Measurements from ENCODE around the gene KCNJ6. TPM values are rescaled to one million over a fixed set of nuclear protein-coding genes. Genes with fewer than 3 reads are reported as not detected.

Gene KCNJ6
- total and polyA plus RNA-seq, 10 of the 15 experiments (the other 5 are each of a cell fraction or from before 2014, with no cell fraction given), result 0.03 to 0.07 (median 0.04) TPM; not detected in 7

DNA sequence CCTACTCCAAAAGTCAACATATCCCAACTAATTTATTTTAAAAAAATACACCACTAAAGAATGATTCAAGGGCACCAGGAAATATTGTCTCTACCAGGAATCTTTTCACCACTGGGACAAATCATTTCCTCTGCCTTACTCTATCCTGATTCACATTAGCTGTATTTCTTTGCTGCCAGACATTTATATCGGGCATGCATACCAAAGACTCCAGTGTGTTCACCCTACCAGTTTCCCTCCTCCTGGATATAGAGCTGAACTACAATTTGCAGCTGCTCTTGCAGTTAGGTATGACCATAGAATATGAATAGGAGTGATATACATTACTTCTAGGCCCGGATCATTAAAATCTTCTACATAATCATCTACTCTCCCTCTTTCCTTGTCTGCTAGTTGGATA, 7.6 kb downstream of the KCNJ6 start (continued):
- no peak for TF ChIP-seq RB1 (IDR thresholded peaks at IDR 0.05; ENCODE audit: borderline replicate concordance)
- no peak for TF ChIP-seq SREBF1 (IDR thresholded peaks at IDR 0.05; ENCODE audit: low read length)
- no peak for TF ChIP-seq HDGF (IDR thresholded peaks at IDR 0.05)
- TF ChIP-seq SMARCA5 (IDR thresholded peaks at IDR 0.05), result no peak
- TF ChIP-seq, protein P1, sequence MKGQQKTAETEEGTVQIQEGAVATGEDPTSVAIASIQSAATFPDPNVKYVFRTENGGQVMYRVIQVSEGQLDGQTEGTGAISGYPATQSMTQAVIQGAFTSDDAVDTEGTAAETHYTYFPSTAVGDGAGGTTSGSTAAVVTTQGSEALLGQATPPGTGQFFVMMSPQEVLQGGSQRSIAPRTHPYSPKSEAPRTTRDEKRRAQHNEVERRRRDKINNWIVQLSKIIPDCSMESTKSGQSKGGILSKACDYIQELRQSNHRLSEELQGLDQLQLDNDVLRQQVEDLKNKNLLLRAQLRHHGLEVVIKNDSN (IDR thresholded peaks at IDR 0.05; ENCODE audit: borderline replicate concordance, extremely low read length, insufficient read depth, low read depth, low read length), result no peak
- TF ChIP-seq CHD1 (IDR thresholded peaks at IDR 0.05; ENCODE audit: low read depth, low read length), result no peak
- no peak for TF ChIP-seq JUNB (IDR thresholded peaks at IDR 0.05)
- TF ChIP-seq, protein P2, sequence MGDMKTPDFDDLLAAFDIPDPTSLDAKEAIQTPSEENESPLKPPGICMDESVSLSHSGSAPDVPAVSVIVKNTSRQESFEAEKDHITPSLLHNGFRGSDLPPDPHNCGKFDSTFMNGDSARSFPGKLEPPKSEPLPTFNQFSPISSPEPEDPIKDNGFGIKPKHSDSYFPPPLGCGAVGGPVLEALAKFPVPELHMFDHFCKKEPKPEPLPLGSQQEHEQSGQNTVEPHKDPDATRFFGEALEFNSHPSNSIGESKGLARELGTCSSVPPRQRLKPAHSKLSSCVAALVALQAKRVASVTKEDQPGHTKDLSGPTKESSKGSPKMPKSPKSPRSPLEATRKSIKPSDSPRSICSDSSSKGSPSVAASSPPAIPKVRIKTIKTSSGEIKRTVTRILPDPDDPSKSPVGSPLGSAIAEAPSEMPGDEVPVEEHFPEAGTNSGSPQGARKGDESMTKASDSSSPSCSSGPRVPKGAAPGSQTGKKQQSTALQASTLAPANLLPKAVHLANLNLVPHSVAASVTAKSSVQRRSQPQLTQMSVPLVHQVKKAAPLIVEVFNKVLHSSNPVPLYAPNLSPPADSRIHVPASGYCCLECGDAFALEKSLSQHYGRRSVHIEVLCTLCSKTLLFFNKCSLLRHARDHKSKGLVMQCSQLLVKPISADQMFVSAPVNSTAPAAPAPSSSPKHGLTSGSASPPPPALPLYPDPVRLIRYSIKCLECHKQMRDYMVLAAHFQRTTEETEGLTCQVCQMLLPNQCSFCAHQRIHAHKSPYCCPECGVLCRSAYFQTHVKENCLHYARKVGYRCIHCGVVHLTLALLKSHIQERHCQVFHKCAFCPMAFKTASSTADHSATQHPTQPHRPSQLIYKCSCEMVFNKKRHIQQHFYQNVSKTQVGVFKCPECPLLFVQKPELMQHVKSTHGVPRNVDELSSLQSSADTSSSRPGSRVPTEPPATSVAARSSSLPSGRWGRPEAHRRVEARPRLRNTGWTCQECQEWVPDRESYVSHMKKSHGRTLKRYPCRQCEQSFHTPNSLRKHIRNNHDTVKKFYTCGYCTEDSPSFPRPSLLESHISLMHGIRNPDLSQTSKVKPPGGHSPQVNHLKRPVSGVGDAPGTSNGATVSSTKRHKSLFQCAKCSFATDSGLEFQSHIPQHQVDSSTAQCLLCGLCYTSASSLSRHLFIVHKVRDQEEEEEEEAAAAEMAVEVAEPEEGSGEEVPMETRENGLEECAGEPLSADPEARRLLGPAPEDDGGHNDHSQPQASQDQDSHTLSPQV (IDR thresholded peaks at IDR 0.05), result no peak
- no peak for TF ChIP-seq SRF (IDR thresholded peaks at IDR 0.05; ENCODE audit: low read depth in 2 of 2, low read length in 2 of 2)
- no peak for TF ChIP-seq RAD21 (IDR thresholded peaks at IDR 0.05; ENCODE audit: insufficient read depth, low read depth, low read length)
- TF ChIP-seq MYC (IDR thresholded peaks at IDR 0.05; ENCODE audit: insufficient read depth, insufficient read length, insufficient replicate concordance, low read length, severe bottlenecking), result no peak
- no peak for TF ChIP-seq SIN3A (IDR thresholded peaks at IDR 0.05; ENCODE audit: low read depth, low read length)

Measured in GM12878 (cell line).